ENCODE results near the gene SST. TPM values are rescaled to one million over a fixed set of nuclear protein-coding genes. Genes with fewer than 3 reads are reported as not detected.

The SST gene
- polyA plus RNA-seq, 1 donor from 2014 or later: 9.7 TPM

DNA sequence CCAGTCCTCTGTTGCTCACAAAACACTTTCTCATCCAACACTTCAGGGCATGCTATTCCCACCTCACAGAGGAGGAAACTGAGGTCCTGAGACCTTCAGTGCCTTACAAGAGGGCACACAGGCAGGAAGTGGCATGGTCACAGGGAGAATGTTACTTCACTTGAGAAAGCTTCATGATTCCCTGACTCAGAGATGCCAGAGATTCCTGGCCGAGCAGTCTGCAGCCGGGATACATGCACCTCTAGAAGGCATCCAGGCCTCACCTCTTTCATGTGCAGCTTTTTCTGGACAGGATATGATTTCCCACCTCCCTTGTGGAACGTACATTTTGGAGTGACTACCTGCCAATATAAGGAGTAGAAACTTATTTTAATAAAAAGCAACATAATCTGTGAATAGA lies 2.8 kb upstream of the SST start:
- no peak overlapping the region for H3K4me2 ChIP-seq (ENCODE audit: low read length)

DNA sequence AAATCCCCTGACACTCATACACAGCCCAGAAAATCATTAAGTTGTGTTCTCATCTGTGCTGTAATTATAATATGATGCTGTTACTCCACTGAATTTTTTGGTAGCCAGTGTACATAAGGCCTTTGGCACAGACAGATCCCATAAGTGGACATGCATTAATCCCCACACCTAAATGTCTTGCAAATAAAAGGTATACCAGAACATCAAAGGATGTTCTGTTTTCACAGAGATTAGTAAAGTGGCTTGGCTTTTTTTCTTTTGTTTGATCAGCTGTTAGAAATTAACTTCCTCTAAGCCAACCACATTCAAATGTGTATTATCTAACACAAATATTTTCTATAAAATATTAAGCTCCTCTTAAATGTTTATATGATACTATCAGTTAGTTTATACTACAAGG lies 2.7 kb downstream of the SST start:
- no peak overlapping the region for H2AFZ ChIP-seq (ENCODE audit: low read depth, low read length)
- H3K79me2 ChIP-seq (replicated peaks; ENCODE audit: insufficient read depth, low read length): no peaks in the 10 kb centered on the region
- H3F3A ChIP-seq (ENCODE audit: insufficient read depth, low read length, poor library complexity, severe bottlenecking): no peaks in the 10 kb centered on the region
- H3K9me2 ChIP-seq (ENCODE audit: insufficient read depth, low read length): no peaks in the 10 kb centered on the region
- no peaks in the 10 kb centered on the region for H3K36me3 ChIP-seq (ENCODE audit: insufficient read depth, low read length)
- H3K9ac ChIP-seq (ENCODE audit: low read length): no peak overlapping the region
- peaks cover 55% of the 10 kb centered on the region for H3K27me3 ChIP-seq (ENCODE audit: insufficient read depth, low read depth, low read length)
- no peak overlapping the region for H3K4me2 ChIP-seq (ENCODE audit: low read length)
- no peaks in the 10 kb centered on the region for H4K20me1 ChIP-seq (ENCODE audit: insufficient read depth)
- H3K27ac ChIP-seq (ENCODE audit: low read length): no peak overlapping the region
- H3K4me3 ChIP-seq (ENCODE audit: low read length): no peak overlapping the region
- H3K9me3 ChIP-seq (ENCODE audit: low read length): no peaks in the 10 kb centered on the region
- no peak for TF ChIP-seq REST (IDR thresholded peaks at IDR 0.05; ENCODE audit: borderline replicate concordance)
- TF ChIP-seq SMC3 (conservative IDR thresholded peaks at IDR 0.05; ENCODE audit: poor library complexity): no peak
- TF ChIP-seq EZH2 (IDR thresholded peaks at IDR 0.05; ENCODE audit: borderline replicate concordance, insufficient read depth, low read length, poor library complexity, severe bottlenecking): no peak
- no peak for TF ChIP-seq MXI1 (conservative IDR thresholded peaks at IDR 0.05; ENCODE audit: poor library complexity, severe bottlenecking)
- no peak for TF ChIP-seq TAF1 (IDR thresholded peaks at IDR 0.05; ENCODE audit: low read depth)
- no peak for TF ChIP-seq POLR2AphosphoS5 (IDR thresholded peaks at IDR 0.05)
- no peak for TF ChIP-seq RAD21 (conservative IDR thresholded peaks at IDR 0.05)

More for the DNA sequence above, 2.8 kb upstream of the SST start:
- Histone ChIP-seq H3K9me3 (ENCODE audit: low read length) (no peaks in the 10 kb centered on the region), H3F3A (ENCODE audit: insufficient read depth, low read length, poor library complexity, severe bottlenecking) (no peaks in the 10 kb centered on the region), H4K20me1 (ENCODE audit: insufficient read depth) (no peaks in the 10 kb centered on the region), H3K4me3 (ENCODE audit: low read length) (no peak overlapping the region), H3K79me2 (replicated peaks; ENCODE audit: insufficient read depth, low read length) (no peaks in the 10 kb centered on the region), H3K9ac (ENCODE audit: low read length) (no peak overlapping the region), H3K27me3 (ENCODE audit: insufficient read depth, low read depth, low read length) (peaks cover 61% of the 10 kb centered on the region), H3K9me2 (ENCODE audit: insufficient read depth, low read length) (no peaks in the 10 kb centered on the region), H3K36me3 (ENCODE audit: insufficient read depth, low read length) (no peaks in the 10 kb centered on the region), H3K27ac (ENCODE audit: low read length) (no peak overlapping the region), H2AFZ (ENCODE audit: low read depth, low read length) (no peak overlapping the region)
- no peak for TF ChIP-seq SMC3 (conservative IDR thresholded peaks at IDR 0.05; ENCODE audit: poor library complexity)
- TF ChIP-seq TAF1 (IDR thresholded peaks at IDR 0.05; ENCODE audit: low read depth): no peak
- no peak for TF ChIP-seq EZH2 (IDR thresholded peaks at IDR 0.05; ENCODE audit: borderline replicate concordance, insufficient read depth, low read length, poor library complexity, severe bottlenecking)
- TF ChIP-seq POLR2AphosphoS5 (IDR thresholded peaks at IDR 0.05): no peak
- TF ChIP-seq REST (IDR thresholded peaks at IDR 0.05; ENCODE audit: borderline replicate concordance): no peak
- no peak for TF ChIP-seq EP300 (conservative IDR thresholded peaks at IDR 0.05; ENCODE audit: poor library complexity, severe bottlenecking)
- TF ChIP-seq MXI1 (conservative IDR thresholded peaks at IDR 0.05; ENCODE audit: poor library complexity, severe bottlenecking): no peak
- TF ChIP-seq RAD21 (conservative IDR thresholded peaks at IDR 0.05): no peak
- TF ChIP-seq CTCF (IDR thresholded peaks at IDR 0.05; ENCODE audit: poor library complexity, severe bottlenecking): no peak

Measured in neural cell (in vitro differentiated cells).